Ecto neural progenitor cell (in vitro differentiated cells): Measurements from ENCODE around the gene C16orf54.
"Not testable (repeated sequence)": the region's sequence is repeated elsewhere in the genome, so short reads cannot be mapped to it uniquely, and the experiment has no call there.

Source experiments
- DNase-seq: peaks from one replicate; pipeline ENCODE4 v3.0.0-alpha.2; 2018; ENCODE audit warnings: low spot score

The C16orf54 gene

DNA sequence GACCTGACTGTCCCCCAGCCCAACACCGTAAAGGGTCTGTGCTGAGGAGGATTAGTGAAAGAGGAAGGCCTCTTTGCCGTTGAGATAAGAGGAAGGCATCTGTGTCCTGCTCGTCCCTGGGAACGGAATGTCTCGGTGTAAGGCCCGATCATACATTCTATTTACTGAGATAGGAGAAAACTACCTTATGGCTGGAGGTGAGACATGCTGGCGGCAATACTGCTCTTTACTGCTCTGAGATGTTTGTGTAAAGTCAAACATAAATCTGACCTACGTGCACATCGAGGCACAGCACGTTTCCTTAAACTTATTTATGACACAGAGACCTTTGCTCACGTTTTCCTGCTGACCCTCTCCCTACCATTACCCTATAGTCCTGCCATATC lies 5.2 kb downstream of the C16orf54 start:
- DNase-seq, result not testable (repeated sequence)

DNA sequence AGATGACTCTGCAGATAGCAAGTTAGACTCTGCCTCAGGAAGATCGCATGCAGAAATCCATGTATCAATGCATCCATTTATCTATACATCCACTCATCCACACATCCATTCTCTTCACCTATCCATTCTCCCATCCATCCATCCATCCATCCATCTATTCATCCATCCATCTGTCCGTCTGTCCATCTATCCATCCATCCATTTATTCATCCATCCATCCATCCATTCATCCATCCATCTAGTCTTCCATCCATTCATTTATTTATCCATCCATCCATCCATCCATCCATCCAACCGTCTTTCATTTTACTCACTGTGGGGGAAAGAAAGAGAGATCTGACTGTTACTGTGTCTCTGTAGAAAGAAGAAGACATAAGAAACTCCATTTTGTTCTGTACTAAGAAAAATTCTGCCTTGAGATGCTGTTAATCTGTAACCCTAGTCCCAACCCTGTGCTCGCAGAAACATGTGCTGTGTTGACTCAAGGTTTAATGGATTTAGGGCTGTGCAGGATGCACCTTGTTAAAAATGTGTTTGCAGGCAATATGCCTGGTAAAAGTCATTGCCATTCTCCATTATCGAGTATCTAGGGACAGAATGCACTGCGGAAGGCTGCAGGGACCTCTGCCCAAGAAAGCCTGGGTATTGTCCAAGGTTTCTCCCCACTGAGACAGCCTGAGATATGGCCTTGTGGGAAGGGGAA lies 5.7 kb downstream of the C16orf54 start:
- DNase-seq, result not testable (repeated sequence)

- no peak for DNase-seq
These were observed 7.3 kb downstream of the C16orf54 start for GRCh38 chr16:29738514-29738913.

- no peak for DNase-seq
These were observed 8.1 kb downstream of the C16orf54 start for GRCh38 chr16:29737713-29738112.

DNA sequence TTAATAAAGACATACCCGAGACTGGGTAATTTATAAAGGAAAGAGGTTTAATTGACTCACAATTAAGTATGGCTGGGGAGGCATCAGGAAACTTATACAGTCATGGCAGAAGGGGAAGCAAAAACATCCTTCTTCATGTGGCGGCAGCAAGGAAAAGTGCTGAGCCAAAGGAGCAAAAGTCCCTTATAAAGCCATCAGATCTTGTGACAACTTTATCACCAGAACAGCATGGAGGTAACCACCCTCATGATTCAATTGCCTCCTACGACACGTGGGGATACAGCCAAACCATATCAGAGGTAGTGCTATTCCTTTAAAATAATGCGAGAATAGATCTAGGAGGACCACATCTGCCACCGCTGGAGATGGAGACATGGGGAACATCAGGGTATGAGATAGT lies 9.0 kb downstream of the C16orf54 start:
- DNase-seq, result no peak

- DNase-seq, result no peak
These were observed 9.7 kb downstream of the C16orf54 start for GRCh38 chr16:29736112-29736511.

DNA sequence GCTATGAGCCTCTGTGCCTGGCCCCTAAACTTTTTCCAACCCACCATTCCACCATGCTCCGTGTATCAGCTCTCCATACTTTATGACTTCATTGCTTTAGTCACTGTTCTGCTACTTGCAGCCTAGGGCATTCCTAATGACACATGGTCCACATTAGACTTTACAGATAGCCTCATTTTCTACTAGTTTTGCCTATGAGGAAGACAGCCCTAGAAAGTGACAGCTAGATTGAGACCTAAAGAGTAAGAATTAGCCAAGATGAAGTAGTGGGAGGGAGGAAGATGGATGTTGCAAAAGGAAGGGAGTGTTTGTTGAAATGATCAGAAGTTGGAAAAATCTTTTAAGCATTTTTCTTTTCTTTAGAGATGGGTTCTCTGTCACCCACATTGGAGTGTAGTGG lies 11.0 kb downstream of the C16orf54 start:
- no peak for DNase-seq

- DNase-seq, result not testable (repeated sequence)
These were observed 13.8 kb downstream of the C16orf54 start for GRCh38 chr16:29731768-29732601.

DNA sequence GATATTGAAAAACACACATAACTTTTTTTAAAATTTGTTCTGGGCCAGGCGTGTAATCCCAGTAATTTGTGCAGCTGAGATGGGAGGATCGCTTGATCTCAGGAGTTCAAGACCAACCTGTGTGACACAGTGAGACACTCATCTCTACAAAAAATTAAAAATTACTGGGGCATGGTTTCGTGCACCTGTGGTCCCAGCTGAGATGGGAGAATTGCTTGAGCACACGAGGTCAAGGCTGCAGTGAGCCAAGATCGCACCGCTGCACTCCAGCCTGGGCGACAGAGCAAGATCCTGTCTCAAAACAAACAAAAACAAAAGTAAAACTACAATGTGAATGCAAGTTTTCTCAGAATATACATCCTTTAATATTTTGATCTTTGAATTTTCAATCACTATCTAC lies 15.1 kb downstream of the C16orf54 start:
- DNase-seq, result no peak

- DNase-seq, result no peak
These were observed 16.7 kb downstream of the C16orf54 start for GRCh38 chr16:29729116-29729521.

GRCh38 chr16:29727452-29727851 lies 18.3 kb downstream of the C16orf54 start:
- DNase-seq, result no peak

DNA sequence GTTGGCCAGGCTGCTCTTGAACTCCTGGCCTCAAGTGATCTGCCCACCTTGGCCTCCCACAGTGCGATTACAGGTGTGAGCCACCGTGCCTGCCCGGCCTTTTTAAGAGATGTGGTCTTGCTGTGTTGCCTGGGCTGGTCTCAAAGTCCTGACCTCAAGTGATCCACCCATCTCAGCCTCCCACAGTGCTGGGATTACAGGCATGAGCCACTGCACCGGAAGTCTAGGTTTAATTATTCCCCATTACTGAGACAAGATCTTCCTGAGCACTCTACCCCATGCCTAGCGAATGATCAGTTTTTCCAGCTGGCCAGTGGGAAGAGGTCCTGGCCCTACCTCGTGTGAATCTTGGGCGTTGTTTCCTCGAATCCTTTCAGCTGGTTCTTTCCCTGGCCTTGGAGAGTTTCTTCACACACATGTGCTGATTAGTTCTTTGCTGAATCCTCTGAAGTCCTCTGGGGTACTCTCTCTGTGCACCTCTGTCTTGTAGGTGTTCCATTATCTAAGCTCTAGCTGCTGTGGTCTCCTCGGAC lies 18.9 kb downstream of the C16orf54 start:
- no peak for DNase-seq

- peak; percentile 76 for DNase-seq
These were observed 24.5 kb downstream of the C16orf54 start for GRCh38 chr16:29721167-29721879.

GRCh38 chr16:29720703-29721102 lies 25.1 kb downstream of the C16orf54 start:
- DNase-seq, result no peak

DNA sequence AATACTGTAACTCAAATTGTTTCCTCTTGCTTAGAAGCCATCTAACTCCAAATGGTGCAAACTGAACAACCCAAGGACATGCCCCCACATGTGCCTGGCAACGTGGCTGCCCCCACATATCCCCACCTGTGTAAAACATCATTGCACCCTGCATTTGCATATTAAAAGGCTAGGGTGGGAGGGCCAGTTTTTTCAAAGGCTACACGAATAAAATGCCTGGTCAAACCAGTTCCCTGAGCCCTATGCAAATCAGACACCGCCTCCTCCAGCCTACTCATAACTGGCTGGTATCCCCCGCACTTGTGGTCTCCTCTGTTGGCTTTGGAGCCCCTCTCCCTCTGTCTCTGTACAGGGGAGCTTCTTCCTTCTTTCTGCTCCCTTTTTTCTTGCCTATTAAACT lies 26.7 kb downstream of the C16orf54 start:
- no peak for DNase-seq

DNA sequence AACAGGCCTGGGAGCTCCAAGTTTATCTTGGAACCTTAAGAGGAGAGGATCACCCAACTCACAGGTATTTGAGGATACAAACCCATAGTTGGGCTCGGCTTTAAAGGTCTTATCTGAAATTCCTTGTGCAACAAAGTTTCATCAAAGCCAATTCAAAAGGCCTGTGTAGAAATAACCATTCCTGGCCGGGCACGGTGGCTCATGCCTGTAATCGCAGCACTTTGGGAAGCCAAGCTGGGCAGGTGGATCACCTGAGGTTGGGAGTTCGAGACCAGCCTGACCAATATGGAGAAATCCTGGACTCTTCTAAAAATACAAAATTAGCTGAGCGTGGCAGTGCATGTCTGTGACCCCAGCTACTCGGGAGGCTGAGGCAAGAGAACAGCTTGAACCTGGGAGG lies 28.7 kb downstream of the C16orf54 start:
- no peak for DNase-seq

GRCh38 chr16:29714972-29715371 lies 30.8 kb downstream of the C16orf54 start:
- no peak for DNase-seq

GRCh38 chr16:29714396-29714795 lies 31.4 kb downstream of the C16orf54 start:
- DNase-seq, result no peak

- DNase-seq, result no peak
These were observed 33.0 kb downstream of the C16orf54 start for GRCh38 chr16:29712809-29713208.

DNA sequence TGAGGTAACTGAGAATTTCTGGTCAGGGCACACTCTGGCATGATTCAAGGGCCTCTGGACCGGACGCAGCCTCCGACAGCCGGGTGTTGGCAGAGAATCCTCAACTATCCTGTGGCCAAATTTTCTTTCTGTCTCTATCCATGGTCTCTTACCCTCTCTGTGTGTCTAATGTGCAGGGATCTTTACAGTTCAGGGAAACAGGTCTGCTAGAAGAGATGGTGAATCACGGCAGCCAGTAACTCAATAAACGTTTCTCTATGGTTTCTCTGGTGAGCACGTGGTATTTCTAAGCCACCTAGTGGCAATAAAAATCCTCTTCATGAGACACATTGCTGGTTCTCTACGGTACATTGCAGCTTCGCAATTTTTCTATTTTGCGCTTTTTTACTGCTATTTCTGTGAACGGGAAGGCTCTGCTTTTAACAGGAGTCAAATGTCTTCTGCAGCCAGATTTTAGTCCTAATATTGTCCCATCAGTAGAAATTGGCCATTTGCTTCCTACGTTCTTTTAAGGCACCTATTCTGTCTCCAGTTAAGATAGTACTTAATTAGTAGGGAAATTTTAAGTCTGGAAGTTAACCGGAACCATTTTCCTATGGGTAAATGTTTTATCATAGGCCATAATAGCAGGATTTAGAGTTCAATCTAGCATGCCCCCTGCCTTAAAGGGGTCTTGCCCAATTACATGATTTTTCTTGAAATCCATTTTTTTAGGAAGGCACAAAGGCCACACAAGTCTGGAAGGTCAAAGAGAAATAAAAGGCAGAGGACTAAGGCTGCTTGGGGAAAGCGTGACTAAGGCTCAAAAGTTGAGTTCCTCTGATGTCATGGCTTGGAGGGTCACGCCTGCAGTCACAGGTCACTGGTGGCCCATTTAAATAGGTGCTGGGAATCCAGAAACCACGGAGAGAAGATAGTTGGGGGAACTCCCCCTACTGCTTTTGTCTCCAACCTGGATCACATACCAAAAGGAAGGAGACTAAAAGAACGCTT lies 35.3 kb downstream of the C16orf54 start:
- no peak for DNase-seq

GRCh38 chr16:29709657-29710056 lies 36.1 kb downstream of the C16orf54 start:
- DNase-seq, result not testable (repeated sequence)
